HEK293T (cell line): ENCODE data around the gene SKOR1.

Source experiments
- CTBP1 ChIP-seq: fragments of 450-650 bp; IDR thresholded peaks from 2 replicates; pipeline ENCODE4 v1.6.1; 2016; ENCODE audit warnings: borderline replicate concordance
- ELF4 ChIP-seq: fragments of 450-650 bp; IDR thresholded peaks from 2 replicates; pipeline ENCODE4 v1.6.1; 2017; ENCODE audit warnings: antibody characterized with exemption
- NFRKB ChIP-seq: fragments of 450-650 bp; IDR thresholded peaks from 2 replicates; pipeline ENCODE4 v1.6.1; 2016; ENCODE audit warnings: mild to moderate bottlenecking, moderate library complexity
- SUZ12 ChIP-seq: fragments of 450-650 bp; IDR thresholded peaks from 2 replicates; pipeline ENCODE4 v1.6.1; 2016; ENCODE audit warnings: mild to moderate bottlenecking

DNA sequence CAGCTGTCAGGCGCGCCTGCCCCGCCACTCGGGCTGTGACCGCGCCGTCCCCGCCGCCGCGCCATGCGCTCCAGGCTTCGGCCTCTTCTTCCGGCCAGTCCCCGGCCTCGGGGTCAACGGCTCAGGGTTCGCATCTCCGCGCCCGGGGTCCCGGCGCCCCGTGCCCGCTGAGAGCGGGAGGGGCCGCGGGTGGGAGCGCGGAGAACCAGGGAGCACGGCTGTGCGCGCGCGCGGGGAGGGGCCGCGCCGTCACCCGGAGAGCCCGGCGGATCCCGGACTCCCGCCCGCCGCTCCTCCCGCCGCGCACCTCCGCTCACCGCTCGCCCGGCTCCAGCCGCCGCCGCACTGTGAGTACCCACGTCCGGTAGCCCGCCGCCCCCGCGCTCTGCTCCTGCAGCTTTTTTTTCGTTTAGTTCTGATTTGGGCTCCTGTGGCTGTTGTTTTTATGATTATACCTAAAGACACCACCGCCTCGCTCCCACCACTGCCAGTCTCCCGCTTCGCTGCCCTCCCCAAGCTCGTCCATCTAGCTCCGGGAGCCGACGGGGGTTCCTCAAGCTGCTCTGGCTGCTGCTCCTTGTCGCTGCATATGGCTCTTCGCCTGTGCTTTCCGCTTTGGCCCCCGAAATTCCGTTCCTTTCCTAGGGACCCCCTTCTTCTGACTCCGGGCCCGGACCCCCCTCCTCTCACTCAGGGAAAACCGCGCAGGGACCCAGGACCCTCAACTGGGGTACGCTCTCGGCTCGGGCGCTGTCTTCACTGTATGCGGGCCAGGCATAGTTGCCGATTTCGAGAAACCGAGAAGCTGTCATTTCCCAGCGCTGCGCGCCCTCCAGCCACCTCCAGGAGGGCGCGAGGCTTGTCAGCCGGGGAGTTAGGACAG, 1.8 kb upstream of the SKOR1 start:
- TF ChIP-seq ELF4 (no peak), CTBP1 (no peak), SUZ12 (no peak), NFRKB (no peak)
